ENCODE results near the gene SFRP5.

SFRP5 gene, protein sequence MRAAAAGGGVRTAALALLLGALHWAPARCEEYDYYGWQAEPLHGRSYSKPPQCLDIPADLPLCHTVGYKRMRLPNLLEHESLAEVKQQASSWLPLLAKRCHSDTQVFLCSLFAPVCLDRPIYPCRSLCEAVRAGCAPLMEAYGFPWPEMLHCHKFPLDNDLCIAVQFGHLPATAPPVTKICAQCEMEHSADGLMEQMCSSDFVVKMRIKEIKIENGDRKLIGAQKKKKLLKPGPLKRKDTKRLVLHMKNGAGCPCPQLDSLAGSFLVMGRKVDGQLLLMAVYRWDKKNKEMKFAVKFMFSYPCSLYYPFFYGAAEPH

DNA sequence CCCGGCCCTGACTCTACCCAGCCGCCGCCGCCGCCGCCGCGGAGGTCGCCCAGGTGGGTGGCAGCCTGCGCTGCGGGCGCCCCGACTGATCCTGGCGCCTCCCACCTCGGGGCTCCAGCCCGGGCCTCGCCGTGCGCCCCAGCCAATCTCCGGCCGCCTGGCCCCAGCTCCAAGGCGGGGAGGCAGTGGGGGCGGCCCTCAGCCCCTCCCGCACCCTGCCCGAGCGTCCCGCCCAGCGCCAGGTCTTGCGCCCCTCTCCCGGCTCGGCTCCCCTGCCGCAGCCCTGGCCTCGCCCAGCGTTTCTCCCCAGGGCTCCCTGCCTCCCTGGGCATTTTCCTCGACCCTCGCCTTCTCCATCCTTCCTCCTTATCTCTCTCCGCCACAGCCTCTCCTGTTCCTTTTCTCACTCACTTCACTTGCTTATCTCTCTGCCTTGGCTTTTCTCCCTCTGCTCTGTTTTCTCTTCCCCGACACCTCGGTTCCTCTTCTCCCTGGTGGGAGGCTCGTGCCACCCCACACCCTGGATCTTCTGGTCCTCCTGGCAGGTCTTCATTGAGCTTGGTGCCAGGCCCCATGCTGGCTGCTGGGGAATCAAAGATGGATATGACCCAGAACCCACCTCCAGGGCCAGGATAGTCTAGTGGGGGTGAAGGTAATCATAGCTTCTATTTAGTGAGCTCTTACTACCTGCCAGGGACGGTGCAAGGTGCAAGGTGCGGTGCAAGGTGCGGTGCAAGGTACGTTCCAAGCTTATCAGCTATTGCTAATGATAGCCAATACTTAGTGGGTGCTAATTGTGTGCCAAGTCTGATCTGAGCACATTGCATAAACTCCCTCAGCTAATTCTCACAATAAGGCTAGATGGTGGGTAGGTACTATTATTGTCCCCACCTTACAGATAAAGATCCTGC, at the start of gene SFRP5:
TSS of gene SFRP5 (minus strand) at position 87 of the 911 bp plus-strand sequence. CDS start 166 bp downstream, outside the sequence.
- in situ Hi-C loops (cut with HindIII; ENCODE audit: low sequenced_read_pairs), result no loop called here

DNA sequence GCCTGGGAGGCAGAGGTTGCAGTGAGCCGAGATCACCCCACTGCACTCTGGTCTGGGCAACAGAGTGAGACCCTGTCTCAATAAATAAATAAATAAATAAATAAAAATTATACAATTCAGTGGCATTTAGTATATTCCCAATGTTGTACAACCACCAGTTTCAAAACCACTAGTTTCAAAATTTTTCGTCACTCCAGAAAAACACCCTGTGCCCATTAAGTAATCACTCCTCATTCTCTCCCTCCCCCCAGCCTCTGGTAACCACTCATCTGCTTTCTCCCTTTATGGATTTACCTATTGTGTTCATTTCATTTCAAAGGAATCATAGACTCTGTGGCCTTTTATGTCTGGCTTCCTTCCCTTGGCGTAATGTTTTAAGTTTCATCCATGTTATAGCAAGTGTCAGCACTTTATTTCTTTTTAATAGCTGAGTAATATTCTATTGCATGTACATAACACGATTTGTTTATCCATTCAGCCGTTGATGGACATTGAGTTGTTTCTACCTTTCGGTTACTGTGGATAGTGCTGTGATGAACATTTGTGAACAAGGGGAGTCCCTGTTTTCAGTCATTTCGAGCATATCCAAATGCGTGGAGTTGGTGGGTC, 48.4 kb upstream of the SFRP5 start:
- in situ Hi-C loops (cut with HindIII; ENCODE audit: low sequenced_read_pairs), result no loop called here

DNA sequence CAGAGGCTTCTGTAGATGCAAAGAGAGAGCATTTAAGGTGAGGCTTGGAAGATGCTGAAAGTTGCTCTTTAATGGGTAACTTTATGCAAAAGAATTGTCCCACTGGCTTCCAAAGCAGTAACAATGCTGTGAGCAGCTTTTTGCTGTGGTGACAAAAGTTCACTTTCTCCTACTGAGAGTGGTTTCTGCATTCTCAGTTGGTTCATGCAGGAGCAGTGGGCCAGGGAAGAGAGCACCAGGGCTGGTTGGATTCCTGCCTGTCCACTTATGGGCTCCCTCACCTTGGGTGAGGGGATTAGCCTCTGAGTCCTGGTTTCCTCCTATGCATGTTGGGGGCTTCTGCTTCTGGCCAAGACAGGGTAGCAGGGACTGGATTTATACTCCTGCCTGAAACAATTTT, 46.8 kb upstream of the SFRP5 start:
- in situ Hi-C loops (cut with HindIII; ENCODE audit: low sequenced_read_pairs), result no loop called here

DNA sequence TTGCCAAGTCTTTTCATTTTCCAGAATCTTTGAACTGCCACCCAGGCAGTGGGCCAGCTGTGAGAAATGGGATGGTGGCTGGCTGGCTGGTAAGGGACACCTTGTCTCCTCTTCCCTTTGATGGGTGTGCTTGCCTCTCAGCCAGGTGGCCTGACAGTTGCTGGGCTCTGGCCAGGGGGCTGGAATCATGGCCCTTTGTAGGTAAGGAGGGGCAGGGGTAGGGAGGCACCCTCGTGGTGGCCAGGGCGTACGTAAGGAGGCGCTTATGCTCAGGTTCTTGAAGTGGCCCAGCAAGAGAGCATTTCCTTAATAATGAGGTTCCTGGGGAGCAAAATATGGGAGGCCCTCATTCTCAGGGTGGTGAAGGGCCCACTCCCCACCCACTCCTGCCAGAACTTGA, 44.8 kb upstream of the SFRP5 start:
- in situ Hi-C loops (cut with HindIII; ENCODE audit: low sequenced_read_pairs), result no loop called here

DNA sequence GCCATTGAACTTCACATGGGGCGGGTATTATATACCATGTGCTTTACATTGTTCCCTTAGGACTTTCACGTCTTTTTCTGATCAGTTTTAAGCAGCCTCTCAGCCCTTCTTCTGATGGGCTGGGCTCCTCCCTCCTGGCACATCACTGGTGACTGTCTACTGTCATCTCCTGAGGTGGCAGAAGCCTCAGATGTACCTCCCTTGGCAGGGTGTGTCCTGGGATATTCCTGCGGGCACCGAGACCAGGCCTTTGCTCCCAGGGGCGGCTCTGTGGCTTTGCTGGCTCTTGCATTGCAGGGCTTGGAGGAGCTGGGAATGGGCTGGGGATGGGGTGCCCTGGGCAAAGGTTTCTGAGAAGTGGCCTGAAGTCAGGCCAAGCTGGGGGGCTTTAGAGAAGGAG, 43.2 kb upstream of the SFRP5 start:
- in situ Hi-C loops (cut with HindIII; ENCODE audit: low sequenced_read_pairs), result no loop called here

DNA sequence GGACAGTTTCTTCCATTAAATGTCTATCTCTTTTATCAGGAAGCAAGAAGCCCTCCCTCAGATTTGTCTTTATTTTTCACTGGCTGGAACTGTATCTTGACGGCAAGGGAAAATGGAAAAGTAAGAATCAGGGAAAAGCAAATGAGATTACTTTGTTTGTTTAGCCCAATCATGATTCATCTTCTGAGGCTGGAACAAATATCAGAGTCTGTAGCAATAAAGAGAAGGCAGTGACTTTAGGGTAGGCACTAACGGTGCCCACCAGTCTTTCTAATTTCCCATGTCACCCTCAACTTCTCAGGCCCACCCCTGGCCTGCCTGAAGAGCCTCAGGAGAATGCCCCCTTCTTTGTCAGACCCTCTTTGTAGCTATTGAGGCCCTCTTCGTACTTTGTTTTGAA, 41.5 kb upstream of the SFRP5 start:
- in situ Hi-C loops (cut with HindIII; ENCODE audit: low sequenced_read_pairs), result no loop called here

DNA sequence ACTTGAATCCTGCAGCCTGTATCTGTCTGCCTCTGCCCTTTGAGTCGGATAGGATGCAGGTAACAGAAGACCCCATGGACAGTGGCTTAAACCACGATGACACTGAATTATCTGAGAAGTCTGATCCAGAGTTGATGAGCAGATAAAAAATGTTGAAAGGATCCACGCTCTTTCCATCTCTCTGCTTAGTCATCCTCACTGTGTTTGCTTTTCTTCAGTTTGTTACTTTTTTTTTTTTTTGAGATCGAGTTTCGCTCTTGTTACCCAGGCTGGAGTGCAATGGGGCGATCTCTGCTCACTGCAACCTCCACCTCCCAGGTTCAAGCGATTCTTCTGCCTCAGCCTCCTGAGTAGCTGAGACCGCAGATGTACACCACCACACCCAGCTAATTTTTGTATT, 40.9 kb upstream of the SFRP5 start:
- in situ Hi-C loops (cut with HindIII; ENCODE audit: low sequenced_read_pairs), result no loop called here

DNA sequence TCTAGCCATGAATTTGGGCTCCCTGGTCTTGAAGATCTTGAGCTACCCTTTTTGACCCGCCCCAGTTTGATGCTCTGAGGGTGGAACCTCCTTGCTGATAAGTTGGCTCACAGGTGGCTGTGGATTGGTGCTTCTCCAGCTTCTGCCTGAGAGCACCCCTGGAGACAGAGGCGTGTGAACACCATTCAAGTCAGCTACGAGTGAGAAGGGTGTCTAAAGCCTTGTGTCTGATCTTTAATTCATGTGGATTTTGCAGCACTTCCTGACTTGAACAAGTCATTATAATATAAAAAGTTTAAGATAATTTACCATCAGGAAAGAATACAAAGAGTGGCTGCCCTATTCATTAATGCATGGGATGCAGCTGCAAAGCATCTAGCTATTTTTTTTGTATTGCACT, 40.2 kb upstream of the SFRP5 start:
- in situ Hi-C loops (cut with HindIII; ENCODE audit: low sequenced_read_pairs), result no loop called here

DNA sequence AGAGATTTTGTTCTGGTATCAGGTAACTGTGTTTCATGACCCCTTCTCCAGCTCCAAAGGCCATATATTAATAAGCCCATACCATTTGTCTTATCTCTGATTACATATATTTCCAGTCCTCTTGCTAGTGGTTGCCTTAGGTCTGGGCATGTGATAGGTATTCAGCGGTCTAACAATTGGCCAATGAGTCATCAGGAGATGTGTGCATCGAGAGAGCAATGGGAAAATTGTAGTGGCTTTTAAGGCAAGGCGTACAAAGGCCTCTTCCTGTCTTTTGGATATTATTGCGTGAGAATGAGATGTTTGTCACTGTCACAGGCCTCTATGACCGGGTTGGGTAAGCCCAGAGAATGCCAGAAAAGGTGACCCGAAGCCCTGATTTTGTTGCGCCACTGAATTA, 38.6 kb upstream of the SFRP5 start:
- in situ Hi-C loops (cut with HindIII; ENCODE audit: low sequenced_read_pairs), result no loop called here

DNA sequence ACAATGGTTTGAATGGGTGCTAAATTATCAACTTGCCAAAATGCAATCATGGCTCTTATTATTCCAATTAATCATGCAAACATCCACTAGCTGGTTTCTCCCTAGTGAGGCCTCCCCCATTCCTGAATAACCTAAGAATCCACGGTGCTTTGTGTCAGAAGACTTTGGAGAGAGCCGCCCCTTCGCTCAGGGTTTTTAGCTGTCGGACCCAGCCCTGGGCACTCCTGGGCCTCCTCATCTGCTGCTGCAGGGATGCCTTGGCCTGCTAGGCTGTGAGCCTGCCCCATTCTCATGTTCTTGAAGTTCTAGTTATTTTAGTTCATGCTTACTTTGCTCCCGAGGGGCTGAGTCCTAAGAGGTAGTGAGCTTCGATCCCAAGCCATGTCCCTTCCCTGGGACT, 34.1 kb upstream of the SFRP5 start:
- in situ Hi-C loops (cut with HindIII; ENCODE audit: low sequenced_read_pairs), result no loop called here

DNA sequence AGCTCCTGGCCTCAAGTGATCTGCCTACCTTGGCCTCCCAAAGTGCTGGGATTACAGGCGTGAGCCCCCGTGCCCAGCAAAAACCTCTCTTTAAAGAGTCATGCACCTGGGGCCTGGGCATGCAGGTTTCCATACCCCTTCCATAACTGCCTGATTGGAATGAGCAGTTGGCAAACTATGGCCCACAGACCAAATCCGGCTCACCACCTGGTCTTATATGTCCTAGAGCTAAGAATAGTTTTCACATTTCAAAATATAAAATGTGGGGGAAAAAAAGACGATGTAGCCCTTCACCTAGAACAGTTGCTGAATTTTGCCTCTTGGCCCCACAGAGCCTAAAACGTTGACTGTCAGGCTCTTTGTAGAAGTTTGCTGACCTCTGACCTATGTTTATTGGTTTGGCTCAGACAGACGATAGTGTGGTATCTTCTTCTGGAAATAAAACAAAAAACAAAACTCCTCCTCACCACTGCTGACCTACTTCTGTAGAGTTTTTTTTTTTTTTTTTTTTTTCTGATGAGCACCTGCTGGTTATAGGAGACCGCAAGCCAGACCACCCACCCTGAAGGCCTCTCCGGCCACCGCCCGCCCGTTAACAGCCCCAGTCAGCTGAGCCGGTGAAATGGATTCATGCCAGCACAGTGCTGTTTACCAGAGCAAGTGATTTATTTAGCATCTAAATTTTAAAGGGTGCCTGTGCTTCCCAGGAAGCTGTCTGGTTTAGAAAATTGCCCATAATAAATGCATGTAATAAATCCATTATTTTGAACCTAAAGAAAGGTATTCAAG, 33.5 kb upstream of the SFRP5 start:
- in situ Hi-C loops (cut with HindIII; ENCODE audit: low sequenced_read_pairs), result no loop called here

DNA sequence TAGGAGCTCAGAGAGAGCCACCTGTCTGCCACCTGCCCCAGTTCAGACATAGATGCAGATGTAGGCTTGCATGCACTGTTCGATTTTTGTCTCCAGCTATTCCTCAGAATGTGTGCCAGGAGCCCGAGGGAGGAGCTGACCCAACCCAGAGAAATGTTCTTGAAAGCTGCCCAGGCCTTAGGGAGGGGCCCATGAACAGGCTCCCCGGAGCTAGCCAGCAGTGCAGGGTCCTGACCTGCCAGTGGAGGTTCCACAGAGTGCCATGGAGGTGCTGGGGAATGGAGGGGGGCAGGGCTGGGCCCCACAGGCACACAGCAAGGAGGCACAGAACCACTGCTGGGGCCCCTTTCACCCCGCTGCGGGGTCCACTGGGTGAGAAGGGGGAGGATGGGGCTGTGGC, 29.6 kb upstream of the SFRP5 start:
- in situ Hi-C loops (cut with HindIII; ENCODE audit: low sequenced_read_pairs), result no loop called here

DNA sequence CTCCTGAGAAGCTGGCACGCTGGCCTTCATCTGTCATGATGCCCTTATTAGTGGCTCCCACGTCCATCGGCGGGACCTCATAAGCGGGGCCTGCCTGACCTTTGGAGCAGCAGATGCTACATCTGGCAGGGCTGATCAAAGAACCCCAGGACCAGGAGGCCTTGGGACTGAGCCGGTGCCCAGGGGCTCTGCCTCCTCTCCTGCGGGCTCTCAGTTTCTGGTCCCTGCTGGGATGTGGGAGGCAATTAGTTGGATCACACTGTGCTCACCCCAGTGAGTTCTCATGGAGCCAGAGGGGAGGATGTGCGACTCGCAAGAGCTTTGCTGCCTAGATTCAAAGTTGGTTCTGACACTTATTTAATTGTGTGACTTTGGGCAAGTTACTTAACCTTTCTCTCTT, 28.7 kb upstream of the SFRP5 start:
- in situ Hi-C loops (cut with HindIII; ENCODE audit: low sequenced_read_pairs), result no loop called here

DNA sequence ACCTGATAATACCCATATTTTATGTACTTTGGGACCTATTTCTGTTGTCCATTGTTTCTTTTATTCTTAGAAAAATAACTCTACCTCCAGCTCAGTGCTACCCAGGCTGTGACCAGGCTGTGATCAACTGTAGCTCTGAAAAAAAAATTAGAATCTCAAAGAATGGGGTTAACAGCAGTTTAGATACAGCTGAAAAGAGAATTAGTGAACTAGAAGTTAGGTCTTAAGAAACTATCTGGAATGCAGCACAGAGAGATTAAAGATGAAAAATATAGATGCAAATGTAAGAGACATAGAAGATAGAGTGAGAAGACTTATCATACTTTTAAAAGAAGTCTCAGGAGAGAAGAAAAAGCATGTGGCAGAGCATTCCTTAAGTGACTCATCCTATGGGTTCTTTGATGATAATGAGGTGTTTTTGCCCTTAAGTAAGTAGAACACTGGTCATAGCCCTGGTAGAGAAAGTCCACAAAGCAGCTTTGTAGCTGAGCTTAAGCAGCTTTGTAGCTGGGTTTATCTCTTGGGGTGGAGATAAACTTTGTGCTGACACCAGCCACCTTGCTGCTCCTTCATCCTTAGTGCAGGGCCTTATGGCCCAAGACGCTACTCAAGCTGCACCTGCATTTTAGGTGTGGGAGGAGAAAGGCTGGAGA, 27.3 kb upstream of the SFRP5 start:
- in situ Hi-C loops (cut with HindIII; ENCODE audit: low sequenced_read_pairs), result no loop called here

DNA sequence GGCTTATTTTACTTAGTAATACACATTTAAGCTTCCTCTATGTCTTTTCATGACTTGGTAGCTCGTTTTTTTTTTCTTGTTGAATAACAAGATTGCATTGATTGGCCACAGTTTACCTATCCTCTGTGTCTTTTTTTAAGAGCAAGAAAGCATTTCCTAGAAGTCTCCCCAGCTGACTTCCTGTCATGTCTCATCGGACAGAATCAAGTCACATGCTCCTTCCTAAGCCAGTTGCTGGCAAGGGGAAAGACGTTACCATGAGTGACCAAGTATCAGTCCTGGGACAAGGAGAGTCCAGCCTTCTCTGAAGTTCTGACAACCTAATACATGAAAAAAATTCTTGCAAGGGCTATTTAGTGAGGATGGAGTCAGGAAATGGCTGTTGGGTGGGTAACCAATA, 24.9 kb upstream of the SFRP5 start:
- in situ Hi-C loops (cut with HindIII; ENCODE audit: low sequenced_read_pairs), result no loop called here

DNA sequence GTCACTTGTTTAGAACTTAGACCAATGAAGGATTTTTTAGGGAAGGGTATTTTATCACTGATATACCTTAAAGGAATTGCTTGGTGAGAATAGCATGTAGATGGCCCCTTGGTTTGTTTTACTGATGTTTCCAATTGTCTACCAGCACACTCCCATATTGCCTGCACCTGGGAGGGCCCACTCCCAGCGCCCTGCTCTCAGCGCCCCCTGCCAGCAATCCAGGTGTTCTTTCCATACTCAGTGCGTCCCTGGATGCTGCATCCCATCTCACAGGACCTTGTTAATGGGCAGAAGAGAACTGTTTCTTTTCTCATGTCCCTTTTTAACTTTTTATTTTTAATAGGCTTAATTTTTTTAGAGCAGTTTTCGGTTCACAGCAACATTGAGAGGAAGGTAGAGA, 24.1 kb upstream of the SFRP5 start:
- in situ Hi-C loops (cut with HindIII; ENCODE audit: low sequenced_read_pairs), result no loop called here

DNA sequence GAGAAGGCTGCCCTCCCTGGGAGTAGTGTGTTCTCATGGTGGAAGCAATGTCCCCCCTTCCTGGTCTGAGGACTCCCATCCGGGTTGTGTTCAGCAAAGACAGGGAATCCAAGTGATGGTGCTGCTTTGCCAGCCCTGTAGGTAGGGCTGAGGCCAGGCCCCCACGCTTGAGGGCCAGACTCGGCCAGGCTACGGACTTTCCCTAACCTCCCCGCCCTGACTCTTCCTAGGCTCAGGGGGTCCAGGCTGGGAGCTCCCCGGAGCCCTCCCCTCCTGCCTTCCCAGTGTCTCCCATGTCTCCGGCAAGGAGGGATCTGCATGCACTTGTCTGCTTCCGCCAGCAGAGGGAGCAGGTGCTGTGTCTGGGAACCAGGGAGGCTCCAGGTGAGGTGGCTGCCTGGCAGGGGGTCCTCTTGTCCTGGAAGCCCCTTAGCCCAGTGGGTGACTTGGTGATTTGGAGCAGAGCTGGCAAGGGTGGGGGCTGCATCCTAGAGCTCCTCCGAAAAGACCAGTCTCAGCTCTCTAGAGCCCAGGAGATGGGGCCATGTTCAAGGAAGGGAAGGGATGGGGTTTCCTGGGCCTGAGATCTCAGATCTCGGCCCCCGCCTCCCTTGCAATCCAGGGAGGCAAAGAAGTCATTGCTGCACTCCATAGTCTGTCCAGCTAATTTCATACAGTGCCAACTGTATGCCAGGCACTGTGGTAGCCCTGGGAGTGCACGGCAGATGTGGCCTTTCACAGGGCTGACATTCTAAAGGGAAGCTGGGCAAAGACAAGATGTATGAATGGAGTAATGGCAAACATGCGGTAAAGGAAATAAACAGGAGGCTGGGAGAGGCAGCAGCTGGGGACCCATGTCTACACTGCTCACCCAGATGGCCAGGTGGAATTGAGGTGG, 20.3 kb upstream of the SFRP5 start:
- in situ Hi-C loops (cut with HindIII; ENCODE audit: low sequenced_read_pairs), result no loop called here

DNA sequence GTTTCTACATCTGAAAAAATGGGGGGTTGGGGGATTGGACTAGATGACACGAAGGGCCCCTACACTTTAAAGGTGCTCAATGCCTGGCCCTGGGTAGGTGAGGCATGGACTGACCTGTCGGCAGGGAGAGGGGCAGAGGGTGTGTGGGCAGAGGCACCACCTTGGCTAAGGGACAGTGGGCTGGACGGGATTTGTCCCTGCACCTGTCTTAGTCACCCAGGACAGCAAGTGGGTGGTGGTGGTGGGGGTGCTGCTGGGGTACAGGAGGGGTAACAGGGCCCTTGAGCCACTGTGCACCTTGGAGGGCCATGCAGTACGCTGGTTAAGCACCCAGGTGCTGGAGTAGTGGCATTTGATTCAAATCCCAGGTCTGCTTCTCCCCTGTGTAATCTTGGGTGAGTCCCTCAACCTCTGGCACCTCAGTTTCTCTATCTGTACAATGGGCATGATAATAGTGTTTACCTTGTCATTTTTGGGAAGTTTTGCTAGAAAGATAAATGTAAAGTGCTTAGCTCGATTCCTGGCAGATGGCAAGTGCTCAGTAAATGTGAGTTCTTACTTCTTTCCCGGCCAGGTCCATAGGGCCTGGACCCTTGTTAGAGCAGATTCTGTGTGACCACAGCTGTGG, 18.1 kb upstream of the SFRP5 start:
- in situ Hi-C loops (cut with HindIII; ENCODE audit: low sequenced_read_pairs), result no loop called here

All from endothelial cell of hepatic sinusoid (primary cell).